ENCODE measurements around the gene FGF9. TPM values are rescaled to one million over a fixed set of nuclear protein-coding genes. Genes with fewer than 3 reads are reported as not detected.

FGF9 gene
- total RNA-seq, 1 experiment from 2014 or later = 0.03 TPM

DNA sequence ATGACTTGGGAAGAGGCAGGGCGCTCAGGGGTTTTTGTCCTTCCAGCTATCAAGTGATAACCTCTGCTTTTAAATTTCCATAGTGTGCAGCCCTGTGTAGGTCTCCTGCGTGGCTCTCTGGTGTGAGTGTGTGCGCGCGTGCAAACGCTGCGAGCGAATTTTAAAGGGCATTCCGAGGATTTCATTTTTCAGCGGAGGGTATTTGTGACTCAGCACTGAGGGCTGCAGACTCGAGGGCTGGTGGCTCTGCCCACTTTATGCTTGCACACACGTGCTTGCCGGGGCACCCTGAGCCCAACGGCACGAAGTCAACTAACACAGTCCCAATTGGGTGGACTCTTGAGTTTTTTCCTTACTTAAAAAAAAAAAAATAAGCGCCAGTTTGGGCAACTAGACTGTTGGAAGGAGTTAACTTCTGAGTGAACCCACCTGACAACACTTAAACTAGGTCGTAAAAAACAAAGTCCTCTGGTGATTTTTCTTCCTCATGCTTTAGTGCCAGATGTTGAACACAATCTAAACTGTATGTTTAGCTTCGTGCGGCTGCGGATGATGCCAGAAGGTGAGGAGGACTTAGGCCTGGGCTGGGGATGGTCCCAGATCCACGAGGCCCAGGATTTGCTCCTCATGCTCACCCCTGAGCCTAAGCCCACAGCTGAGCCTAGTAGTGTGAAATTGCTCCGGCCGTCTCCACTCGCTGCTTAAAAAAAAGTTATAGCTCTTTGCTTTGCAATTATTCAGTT is 2.1 kb downstream of the FGF9 start:
- DNase-seq (ENCODE audit: low read depth, low spot score) = no peak

DNA sequence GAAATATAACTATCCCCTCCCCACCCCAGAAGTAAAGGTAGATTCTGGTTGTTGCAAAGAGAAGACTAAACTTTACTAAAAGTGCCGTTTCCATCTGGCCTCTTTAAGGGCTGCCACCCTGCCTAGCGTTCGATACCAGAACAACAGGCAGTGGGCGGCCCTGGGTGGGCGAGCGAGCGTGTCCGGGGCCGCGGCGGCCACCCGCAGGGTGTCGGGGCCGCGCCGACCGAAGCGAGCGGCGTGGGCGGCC is 2.6 kb downstream of the FGF9 start:
- DNase-seq (ENCODE audit: low read depth, low spot score) = peak; percentile 26
- in situ Hi-C loops (cut with HindIII; ENCODE audit: low pct_unique_long_range_greater_than_20kb, low sequenced_read_pairs) = no loop called here

More for the DNA sequence above, 2.1 kb downstream of the FGF9 start:
- in situ Hi-C loops (cut with HindIII; ENCODE audit: low pct_unique_long_range_greater_than_20kb, low sequenced_read_pairs) = no loop called here

- DNase-seq (ENCODE audit: low read depth, low spot score) = no peak
- in situ Hi-C loops (cut with HindIII; ENCODE audit: low pct_unique_long_range_greater_than_20kb, low sequenced_read_pairs) = no loop called here
Measured at GRCh38 chr13:21673789-21674489, 3.1 kb downstream of the FGF9 start.

GRCh38 chr13:21674490-21675009 is 3.7 kb downstream of the FGF9 start:
- in situ Hi-C loops (cut with HindIII; ENCODE audit: low pct_unique_long_range_greater_than_20kb, low sequenced_read_pairs) = no loop called here
- no peak for DNase-seq (ENCODE audit: low read depth, low spot score)

GRCh38 chr13:21675095-21675991 is 4.5 kb downstream of the FGF9 start:
- no peak for DNase-seq (ENCODE audit: low read depth, low spot score)
- in situ Hi-C loops (cut with HindIII; ENCODE audit: low pct_unique_long_range_greater_than_20kb, low sequenced_read_pairs) = no loop called here

- DNase-seq (ENCODE audit: low read depth, low spot score) = peak; percentile 53
- in situ Hi-C loops (cut with HindIII; ENCODE audit: low pct_unique_long_range_greater_than_20kb, low sequenced_read_pairs) = no loop called here
Measured at GRCh38 chr13:21676611-21677021, 5.7 kb downstream of the FGF9 start.

DNA sequence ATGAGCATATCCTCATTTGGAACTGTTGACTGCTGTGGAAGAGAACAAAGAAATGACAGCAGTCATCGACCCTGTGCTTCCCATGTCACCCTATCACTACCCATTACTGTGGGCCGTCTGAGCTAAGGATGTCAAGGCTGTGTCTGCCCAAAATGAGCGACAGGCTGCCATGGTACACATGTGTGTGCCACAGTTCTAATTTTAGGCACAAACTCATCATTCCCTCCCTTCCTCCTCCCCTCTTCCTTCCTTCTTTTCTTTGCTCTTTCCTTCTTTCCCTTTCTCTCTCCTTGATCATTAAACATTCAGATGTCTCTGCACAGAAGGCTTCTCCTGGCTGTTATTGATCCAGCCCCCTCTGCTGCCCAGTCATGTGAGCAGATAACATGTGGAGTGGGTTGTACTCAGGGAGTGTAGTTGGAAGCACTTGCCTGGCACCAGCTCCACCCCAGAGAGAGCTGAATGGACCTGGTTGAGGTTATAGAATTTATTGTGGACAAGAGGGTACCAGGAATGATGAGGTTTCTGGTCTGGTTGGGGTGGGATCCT is 6.3 kb downstream of the FGF9 start:
- in situ Hi-C loops (cut with HindIII; ENCODE audit: low pct_unique_long_range_greater_than_20kb, low sequenced_read_pairs) = no loop called here
- DNase-seq (ENCODE audit: low read depth, low spot score) = no peak

GRCh38 chr13:21683034-21683733 is 12.3 kb downstream of the FGF9 start:
- in situ Hi-C loops (cut with HindIII; ENCODE audit: low pct_unique_long_range_greater_than_20kb, low sequenced_read_pairs) = no loop called here
- no peak for DNase-seq (ENCODE audit: low read depth, low spot score)

DNA sequence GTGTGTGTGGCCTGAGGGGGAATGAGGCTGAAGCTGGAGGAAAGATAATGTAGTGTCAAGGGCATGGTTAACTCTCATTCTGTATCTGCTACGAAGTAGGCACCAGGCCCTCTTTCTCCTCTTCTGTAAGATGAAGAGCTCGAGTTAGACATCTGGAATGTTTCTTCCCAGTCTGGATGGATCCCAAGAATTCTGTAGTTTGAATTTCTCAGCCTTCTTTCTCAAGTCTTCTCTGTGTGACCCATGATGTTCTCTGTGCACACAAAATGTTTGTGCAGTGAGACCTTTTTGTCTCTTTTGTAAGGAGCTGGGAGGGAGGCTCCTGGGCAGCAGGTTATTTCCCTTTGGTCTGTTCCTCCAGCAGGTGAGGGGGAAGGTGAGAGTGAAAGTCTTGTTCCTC is 13.7 kb downstream of the FGF9 start:
- in situ Hi-C loops (cut with HindIII; ENCODE audit: low pct_unique_long_range_greater_than_20kb, low sequenced_read_pairs) = no loop called here
- no peak for DNase-seq (ENCODE audit: low read depth, low spot score)

DNA sequence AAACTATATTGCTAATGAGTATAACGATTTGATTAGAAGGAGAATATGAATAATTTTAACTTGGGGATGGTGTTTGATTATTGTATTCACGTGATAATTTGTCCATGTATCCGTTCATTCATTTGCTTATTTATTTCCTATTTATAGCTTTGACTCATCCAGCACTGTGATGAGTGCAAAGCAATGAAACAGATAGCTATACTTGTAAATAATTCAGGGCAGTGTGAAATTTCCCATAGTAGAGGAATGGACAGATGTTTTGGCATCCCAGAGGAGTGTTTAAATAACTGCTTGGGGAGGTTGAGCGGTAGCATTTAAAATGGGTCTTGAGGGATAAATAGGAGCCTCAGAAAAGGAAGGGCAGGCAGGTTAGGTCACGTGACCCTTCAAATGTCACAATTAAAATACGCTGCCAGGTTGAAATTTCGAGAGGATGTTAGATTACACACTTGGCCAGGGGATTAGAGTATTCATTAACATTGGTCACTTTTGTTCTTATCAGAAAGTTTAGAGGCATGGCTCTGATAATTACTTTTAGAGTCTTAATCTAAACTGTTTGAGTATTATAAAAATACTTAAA is 14.7 kb downstream of the FGF9 start:
- no peak for DNase-seq (ENCODE audit: low read depth, low spot score)
- in situ Hi-C loops (cut with HindIII; ENCODE audit: low pct_unique_long_range_greater_than_20kb, low sequenced_read_pairs) = no loop called here

GRCh38 chr13:21686751-21687391 is 16.0 kb downstream of the FGF9 start:
- DNase-seq (ENCODE audit: low read depth, low spot score) = no peak
- in situ Hi-C loops (cut with HindIII; ENCODE audit: low pct_unique_long_range_greater_than_20kb, low sequenced_read_pairs) = no loop called here

DNA sequence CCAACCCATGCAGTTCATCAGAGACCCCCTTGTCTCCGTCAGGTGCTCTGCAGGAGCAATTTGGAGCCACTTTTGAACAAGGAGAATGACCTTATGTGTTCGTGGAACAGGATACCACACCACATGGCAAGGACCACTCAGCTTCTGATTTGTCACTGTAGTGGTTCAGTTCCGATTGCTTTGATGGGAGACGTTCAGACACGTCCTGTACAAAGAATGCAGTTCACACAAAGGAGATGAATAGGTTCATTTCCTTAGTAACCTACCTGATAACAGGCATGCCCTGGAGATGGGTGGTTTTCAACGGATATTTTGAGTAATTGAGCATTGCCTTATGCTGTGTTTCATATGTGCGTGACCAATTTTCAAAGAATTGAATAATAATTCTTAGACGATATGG is 17.2 kb downstream of the FGF9 start:
- in situ Hi-C loops (cut with HindIII; ENCODE audit: low pct_unique_long_range_greater_than_20kb, low sequenced_read_pairs) = no loop called here
- no peak for DNase-seq (ENCODE audit: low read depth, low spot score)

- DNase-seq (ENCODE audit: low read depth, low spot score) = no peak
- in situ Hi-C loops (cut with HindIII; ENCODE audit: low pct_unique_long_range_greater_than_20kb, low sequenced_read_pairs) = no loop called here
Measured at GRCh38 chr13:21689097-21689496, 18.2 kb downstream of the FGF9 start.

DNA sequence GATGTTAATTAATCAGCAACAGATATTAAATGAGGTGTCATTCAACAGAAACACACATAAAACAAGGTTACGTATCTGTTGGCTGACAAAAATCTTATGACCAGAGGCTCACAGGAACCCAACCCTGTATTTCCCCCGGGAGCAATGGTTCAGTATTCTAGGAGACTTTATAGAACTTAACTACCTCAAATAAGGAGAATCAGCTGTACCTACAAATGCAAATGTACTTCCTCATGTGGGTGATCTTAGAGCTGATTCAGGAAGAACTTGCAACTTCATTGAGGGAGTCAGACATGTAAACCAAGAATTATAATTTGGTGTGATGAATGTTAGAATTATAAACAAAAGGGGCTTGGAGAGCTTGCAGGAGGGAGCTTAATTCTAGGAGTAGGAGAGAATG is 20.1 kb downstream of the FGF9 start:
- in situ Hi-C loops (cut with HindIII; ENCODE audit: low pct_unique_long_range_greater_than_20kb, low sequenced_read_pairs) = no loop called here
- DNase-seq (ENCODE audit: low read depth, low spot score) = no peak

DNA sequence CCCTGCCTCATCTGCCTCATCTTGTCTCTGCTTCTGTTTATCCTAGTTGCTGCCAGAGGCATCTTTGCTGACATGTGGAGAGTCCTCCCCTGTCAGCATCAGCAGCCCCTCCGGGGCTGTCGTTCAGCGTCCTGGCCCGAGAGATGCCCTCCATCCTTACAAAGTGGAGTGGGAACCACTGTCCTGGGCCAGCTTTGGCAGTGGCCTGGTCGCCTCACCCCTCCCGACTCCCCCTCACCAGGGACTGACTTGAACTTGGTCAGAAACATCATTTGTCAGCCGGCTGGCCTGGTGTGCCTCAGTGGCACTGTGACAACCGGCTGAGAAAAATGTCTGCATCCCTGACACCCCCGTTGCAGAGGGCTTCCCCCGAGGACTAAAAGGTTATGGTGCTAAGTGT is 20.6 kb downstream of the FGF9 start:
- in situ Hi-C loops (cut with HindIII; ENCODE audit: low pct_unique_long_range_greater_than_20kb, low sequenced_read_pairs) = no loop called here
- DNase-seq (ENCODE audit: low read depth, low spot score) = no peak

GRCh38 chr13:21691928-21692327 is 21.1 kb downstream of the FGF9 start:
- in situ Hi-C loops (cut with HindIII; ENCODE audit: low pct_unique_long_range_greater_than_20kb, low sequenced_read_pairs) = no loop called here

DNA sequence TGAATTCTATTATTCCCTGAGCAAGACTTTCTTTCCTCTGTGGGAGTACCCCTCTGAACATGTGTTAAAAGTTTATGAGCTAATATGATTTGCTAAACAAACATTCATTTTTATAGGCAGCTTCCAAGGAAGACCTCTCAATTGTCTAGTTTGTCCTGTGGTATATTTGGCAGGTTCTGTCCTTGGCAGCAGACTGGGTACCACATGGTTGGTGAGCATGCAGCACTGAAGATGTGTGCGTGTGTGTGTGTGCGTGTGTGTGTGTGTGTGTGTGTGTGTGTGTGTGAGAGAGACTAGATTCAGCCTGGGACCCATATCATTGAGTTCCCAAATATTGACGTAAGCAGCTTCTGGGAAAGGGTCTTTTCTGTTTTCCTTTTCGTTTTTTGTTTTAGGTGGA is 24.0 kb downstream of the FGF9 start:
- in situ Hi-C loops (cut with HindIII; ENCODE audit: low pct_unique_long_range_greater_than_20kb, low sequenced_read_pairs) = no loop called here
- no peak for DNase-seq (ENCODE audit: low read depth, low spot score)

More at GRCh38 chr13:21691928-21692327, 21.1 kb downstream of the FGF9 start:
- DNase-seq (ENCODE audit: low read depth, low spot score) = no peak

All from SK-MEL-5 (cell line).